Left lobe of liver (tissue), 2 donors: ENCODE measurements around the gene METTL15. TPM values are rescaled to one million over a fixed set of nuclear protein-coding genes. Genes with fewer than 3 reads are reported as not detected.
"Not testable (repeated sequence)": the region's sequence is repeated elsewhere in the genome, so short reads cannot be mapped to it uniquely, and the experiment has no call there.

ENCODE experiments used
- ATAC-seq: fragments of 200-7000 bp; cut with Tn5 transposase; one replicate; pipeline ENCODE4 v1.9.1; 2020; ENCODE audit warnings: mild to moderate bottlenecking, moderate library complexity
- DNase-seq: peaks from one replicate; pipeline ENCODE4 v3.0.0-alpha.2; 2020; ENCODE audit warnings: low spot score
- total RNA-seq: library from RNA; stranded (reverse); gene quantifications from one replicate; pipeline ENCODE4 v1.2.1, GENCODE V29; 2021
- donor health status: DM: no; HTN: no; CAD: no; lungs with moderate emphysema.
- donor health status: DM: no; HTN: yes; CAD: no.

Gene METTL15
- total RNA-seq, 1 donor from 2014 or later: 6.8 TPM

- not testable (repeated sequence) for ATAC-seq, DNase-seq
Observed at GRCh38 chr11:28378095-28378494, 269.9 kb downstream of the METTL15 start.

Other genes starting within 250 kb of the METTL15 start
- gene KIF18A, start 232 bp upstream of the METTL15 start, total RNA-seq: 0.13 TPM